Measurements from ENCODE around the gene PELI1.
A peak's percentile ranks its signal among the peaks of the same experiment; 100 is the strongest.

Gene PELI1

GRCh38 chr2:64144057-64145013 lies at the start of gene PELI1:
Gene PELI1 (minus strand): TSS chr2:64144420. CDS start chr2:64108310, 36,110 bp downstream.
- peak; percentile 47 to 99 (median 97) for DNase-seq

GRCh38 chr2:64193491-64193890 lies 49.3 kb upstream of the PELI1 start:
- DNase-seq, result no peak

- no peak for DNase-seq
Measured at GRCh38 chr2:64192664-64193105, 48.5 kb upstream of the PELI1 start.

GRCh38 chr2:64192125-64192479 lies 47.9 kb upstream of the PELI1 start:
- DNase-seq, result peak in 1 of 51 donors; percentile 3

GRCh38 chr2:64189586-64189985 lies 45.4 kb upstream of the PELI1 start:
- no peak for DNase-seq

GRCh38 chr2:64189167-64189566 lies 44.9 kb upstream of the PELI1 start:
- no peak for DNase-seq

- DNase-seq, result no peak
Measured at GRCh38 chr2:64186699-64187605, 42.7 kb upstream of the PELI1 start.

- DNase-seq, result no peak
Measured at GRCh38 chr2:64179582-64180321, 35.5 kb upstream of the PELI1 start.

- DNase-seq, result no peak
Measured at GRCh38 chr2:64177315-64177714, 33.1 kb upstream of the PELI1 start.

GRCh38 chr2:64175419-64176197 lies 31.4 kb upstream of the PELI1 start:
- no peak for DNase-seq

- no peak for DNase-seq
Measured at GRCh38 chr2:64173156-64174135, 29.2 kb upstream of the PELI1 start.

GRCh38 chr2:64168756-64169155 lies 24.5 kb upstream of the PELI1 start:
- no peak for DNase-seq

- no peak for DNase-seq
Measured at GRCh38 chr2:64168201-64168600, 24.0 kb upstream of the PELI1 start.

GRCh38 chr2:64166637-64167420 lies 22.6 kb upstream of the PELI1 start:
- DNase-seq, result no peak

- DNase-seq, result no peak
Measured at GRCh38 chr2:64166212-64166611, 22.0 kb upstream of the PELI1 start.

GRCh38 chr2:64165706-64166105 lies 21.5 kb upstream of the PELI1 start:
- DNase-seq, result no peak

- DNase-seq, result no peak
Measured at GRCh38 chr2:64164629-64165028, 20.4 kb upstream of the PELI1 start.

GRCh38 chr2:64162516-64162915 lies 18.3 kb upstream of the PELI1 start:
- DNase-seq, result no peak

- peak in 2 of 51 donors; percentile 0 to 16 for DNase-seq
Measured at GRCh38 chr2:64157792-64158191, 13.6 kb upstream of the PELI1 start.
